Activated naive CD8-positive, alpha-beta T cell treated with anti-CD3 and anti-CD28 coated beads, Interleukin-2, amount 50 U/mL, for 16 hours (primary cell): ENCODE measurements around the gene ZNF555.

Source experiments
- DNase-seq: peaks from one replicate; pipeline ENCODE4 v3.0.0-alpha.2; 2020; ENCODE audit warnings: low read depth, low spot score

The ZNF555 gene

GRCh38 chr19:2824129-2824528 lies 17.1 kb upstream of the ZNF555 start:
- DNase-seq = no peak

GRCh38 chr19:2827022-2827421 lies 14.3 kb upstream of the ZNF555 start:
- no peak for DNase-seq

- no peak for DNase-seq
These were observed 13.3 kb upstream of the ZNF555 start for GRCh38 chr19:2827840-2828489.

- DNase-seq = no peak
These were observed 6.9 kb upstream of the ZNF555 start for GRCh38 chr19:2834294-2834871.

GRCh38 chr19:2837430-2837829 lies 3.8 kb upstream of the ZNF555 start:
- DNase-seq = no peak

GRCh38 chr19:2841855-2842574 lies 740 bp downstream of the ZNF555 start:
- DNase-seq = no peak

GRCh38 chr19:2845107-2845506 lies 3.8 kb downstream of the ZNF555 start:
- DNase-seq = no peak

GRCh38 chr19:2846180-2846894 lies 5.1 kb downstream of the ZNF555 start:
- no peak for DNase-seq

GRCh38 chr19:2847507-2847906 lies 6.2 kb downstream of the ZNF555 start:
- DNase-seq = no peak

- DNase-seq = no peak
These were observed 7.3 kb downstream of the ZNF555 start for GRCh38 chr19:2848616-2849015.

GRCh38 chr19:2850256-2850925 lies 9.1 kb downstream of the ZNF555 start:
- no peak for DNase-seq

- DNase-seq = no peak
These were observed 11.3 kb downstream of the ZNF555 start for GRCh38 chr19:2852598-2852997.

- DNase-seq = no peak
These were observed 11.8 kb downstream of the ZNF555 start for GRCh38 chr19:2853015-2853606.

- no peak for DNase-seq
These were observed 13.6 kb downstream of the ZNF555 start for GRCh38 chr19:2854849-2855248.

GRCh38 chr19:2856457-2857050 lies 15.3 kb downstream of the ZNF555 start:
- DNase-seq = no peak

GRCh38 chr19:2858864-2859263 lies 17.6 kb downstream of the ZNF555 start:
- no peak for DNase-seq

GRCh38 chr19:2863816-2864215 lies 22.5 kb downstream of the ZNF555 start:
- DNase-seq = no peak

- DNase-seq = no peak
These were observed 24.2 kb downstream of the ZNF555 start for GRCh38 chr19:2865334-2866100.

GRCh38 chr19:2866495-2867024 lies 25.3 kb downstream of the ZNF555 start:
- DNase-seq = no peak
